Stimulated activated CD8-positive, alpha-beta memory T cell treated with anti-CD3 and anti-CD28 coated beads, Interleukin-4, amount 100 ng/mL, for 1 hour (primary cell): Measurements from ENCODE around the gene SYT10.
"Not testable (repeated sequence)": the region's sequence is repeated elsewhere in the genome, so short reads cannot be mapped to it uniquely, and the experiment has no call there.

ENCODE experiments used
- DNase-seq, 2 donors: peaks; one replicate each; pipeline ENCODE4 v3.0.0-alpha.2; 2020; ENCODE audit warnings: low read depth in 2 of 2, low spot score in 1 of 2

SYT10 gene

GRCh38 chr12:33357181-33357580 lies 82.4 kb downstream of the SYT10 start:
- DNase-seq = no peak

- no peak for DNase-seq
These were observed 89.8 kb downstream of the SYT10 start for GRCh38 chr12:33349791-33350190.

GRCh38 chr12:33331961-33332398 lies 107.6 kb downstream of the SYT10 start:
- DNase-seq = not testable (repeated sequence)

DNA sequence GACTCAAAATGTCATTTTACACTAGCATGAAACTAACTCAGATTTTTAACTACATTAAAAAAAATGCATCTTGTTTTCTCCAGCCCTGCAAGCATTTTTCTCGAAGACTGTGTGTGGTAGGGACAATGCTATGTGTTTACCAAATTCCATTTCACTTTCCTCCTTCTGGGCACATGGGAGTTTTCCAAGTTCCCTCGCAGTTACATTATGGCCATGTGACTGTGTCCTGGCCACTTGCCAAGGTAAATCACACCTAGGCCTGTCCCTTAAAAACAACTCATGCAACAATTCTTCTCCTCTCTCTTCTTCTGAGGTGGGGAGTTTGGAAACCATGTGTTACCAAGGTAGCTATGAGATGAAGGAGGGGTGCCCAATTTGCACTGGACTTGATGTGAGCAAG lies 108.7 kb downstream of the SYT10 start:
- DNase-seq = no peak
